Suppressor macrophage (primary cell): ENCODE measurements around the gene ITGB1BP2.
"Not testable (repeated sequence)": the region's sequence is repeated elsewhere in the genome, so short reads cannot be mapped to it uniquely, and the experiment has no call there.

Source experiments
- DNase-seq, 4 experiments: peaks; one replicate each; pipeline ENCODE4 v3.0.0-alpha.2; 2020 to 2022

ITGB1BP2 gene

GRCh38 chrX:71302461-71303213, 1.1 kb downstream of the ITGB1BP2 start:
- peak in 3 of 4 experiments; percentile 7 to 52 (median 39) for DNase-seq

DNA sequence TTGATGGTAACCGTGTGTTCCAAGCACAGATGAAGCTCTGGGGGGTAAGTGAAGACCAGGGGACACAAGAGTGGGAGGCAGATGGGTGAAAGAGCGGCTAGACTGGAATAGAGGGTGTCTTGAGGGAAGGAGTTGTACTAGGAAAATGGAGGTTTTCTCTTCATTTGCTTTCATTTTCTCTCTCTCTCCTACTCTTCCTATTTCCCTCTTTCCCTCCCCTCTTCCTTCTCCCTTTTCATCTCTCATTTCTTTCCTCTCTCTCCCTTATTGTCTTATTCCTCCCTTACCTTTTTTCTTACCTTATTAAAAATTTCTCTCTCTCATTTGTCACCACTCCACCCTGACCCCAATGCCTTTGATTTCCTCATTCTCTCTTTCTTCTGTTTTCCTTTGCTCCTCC, 3.0 kb downstream of the ITGB1BP2 start:
- DNase-seq: no peak

DNA sequence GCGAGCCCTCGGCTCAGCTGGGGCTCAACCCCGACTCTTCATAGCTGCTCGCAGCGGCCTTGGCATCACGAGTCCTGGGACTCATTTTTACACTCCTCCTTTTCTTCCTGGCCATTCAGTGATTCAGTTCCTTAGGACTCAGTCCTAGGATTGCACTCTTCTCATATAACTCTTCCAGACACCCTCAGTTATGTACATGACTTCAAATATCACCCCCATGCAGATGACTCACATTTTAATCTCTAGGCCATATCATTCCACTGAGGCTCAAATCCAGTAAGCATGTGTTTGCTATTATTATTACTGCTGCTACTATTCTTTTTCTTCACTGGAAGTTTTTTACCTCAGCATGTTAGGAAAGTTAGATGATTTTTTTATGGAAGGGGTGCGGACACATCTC, 14.4 kb downstream of the ITGB1BP2 start:
- no peak for DNase-seq

DNA sequence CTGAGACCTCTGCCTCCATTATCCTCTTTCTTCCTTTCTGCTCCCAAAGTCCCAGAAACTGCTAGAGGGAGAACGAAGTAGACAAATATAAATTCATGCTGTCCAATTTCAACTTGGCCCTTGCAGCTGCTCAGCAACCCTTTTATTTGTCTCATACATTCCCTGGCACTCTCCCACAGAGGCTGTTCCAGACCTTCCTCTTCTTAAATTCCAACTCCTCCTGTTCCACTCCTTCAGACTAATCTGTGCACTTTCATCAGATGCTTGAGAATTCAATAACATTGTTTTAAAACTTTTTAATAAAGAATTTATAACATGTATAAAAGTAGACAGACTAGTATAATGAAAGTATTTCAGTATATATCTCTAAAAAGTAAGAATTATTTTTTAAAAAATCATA, 15.4 kb downstream of the ITGB1BP2 start:
- not testable (repeated sequence) for DNase-seq

- DNase-seq: peak; percentile 1 to 43 (median 29)
These were observed 18.6 kb downstream of the ITGB1BP2 start for GRCh38 chrX:71320126-71320525.

DNA sequence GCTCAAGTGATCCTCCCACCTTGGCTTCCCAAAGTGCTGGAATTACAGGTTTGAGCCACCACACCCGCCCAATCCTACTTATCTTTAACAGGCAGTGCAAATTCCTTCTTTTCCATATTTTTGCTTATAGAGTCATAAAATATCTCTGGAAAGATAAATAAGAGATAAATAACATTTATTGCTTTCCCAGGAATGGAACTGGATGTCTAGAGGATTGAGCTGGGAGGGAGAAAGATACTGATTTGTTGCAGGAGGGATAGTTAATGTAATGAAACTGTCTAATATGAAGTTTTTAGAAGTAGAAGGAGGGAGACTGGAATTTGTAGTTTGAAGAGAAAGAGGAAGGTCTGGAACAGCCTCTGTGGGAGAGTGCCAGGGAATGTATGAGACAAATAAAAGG, 20.2 kb downstream of the ITGB1BP2 start:
- no peak for DNase-seq

DNA sequence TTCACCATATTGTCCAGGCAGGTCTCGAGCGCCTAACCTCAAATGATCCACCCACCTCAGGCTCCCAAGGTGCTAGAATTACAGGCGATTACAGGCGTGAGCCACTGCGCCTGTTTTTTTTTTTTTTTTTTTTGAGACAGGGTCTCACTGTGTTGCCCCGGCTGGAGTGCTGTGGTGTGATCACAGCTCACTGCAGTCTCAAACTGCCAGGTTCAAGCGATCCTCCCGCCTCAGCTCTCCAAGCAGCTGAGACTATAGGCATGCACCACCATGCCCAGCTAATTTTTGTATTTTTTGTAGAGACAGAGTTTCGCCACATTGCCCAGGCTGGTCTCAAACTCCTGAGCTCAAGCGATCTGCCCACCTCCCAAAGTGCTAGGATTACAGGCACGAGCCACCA, 22.9 kb downstream of the ITGB1BP2 start:
- not testable (repeated sequence) for DNase-seq

DNA sequence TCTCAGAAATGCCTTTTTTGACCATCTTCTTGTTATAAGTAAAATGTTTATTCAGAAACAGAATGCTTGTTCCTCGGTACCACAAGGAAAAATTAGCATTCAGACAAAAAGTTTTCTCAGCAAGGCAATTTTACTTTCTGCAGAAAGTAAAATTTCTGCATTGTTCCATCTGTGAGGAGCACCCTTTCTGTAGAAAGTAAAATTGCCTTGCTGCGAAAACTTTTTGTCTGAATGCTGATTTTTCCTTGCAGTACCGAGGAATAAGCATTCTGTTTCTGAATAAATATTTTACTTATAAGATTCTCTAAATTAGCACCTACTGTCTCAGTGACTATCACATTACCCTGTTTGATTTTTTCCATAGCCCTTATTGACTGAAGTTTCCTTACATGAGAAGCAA, 24.8 kb downstream of the ITGB1BP2 start:
- no peak for DNase-seq

DNA sequence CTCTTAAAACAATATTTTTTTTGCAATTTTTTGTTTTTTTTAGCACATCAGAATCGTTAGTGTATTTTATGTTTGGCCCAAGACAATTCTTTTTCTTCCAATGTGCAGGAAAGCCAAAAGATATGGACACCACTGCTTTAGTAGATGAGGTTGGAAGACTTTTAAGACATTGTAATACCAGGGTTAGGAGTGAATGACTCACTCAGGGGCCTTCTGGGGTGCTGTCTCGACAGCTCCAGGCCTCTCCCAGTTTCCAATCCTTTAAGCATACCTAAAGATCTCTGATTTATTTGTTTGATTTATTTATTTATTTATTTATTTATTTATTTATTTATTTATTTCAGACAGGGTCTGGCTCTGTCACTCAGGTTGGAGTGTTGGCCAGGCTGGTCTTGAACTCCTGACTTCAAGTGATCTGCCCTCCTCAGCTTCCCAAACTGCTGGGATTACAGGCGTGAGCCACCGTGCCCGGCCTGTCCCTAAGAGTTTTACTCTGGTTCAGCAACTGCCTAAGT, 47.7 kb downstream of the ITGB1BP2 start:
- not testable (repeated sequence) for DNase-seq

DNA sequence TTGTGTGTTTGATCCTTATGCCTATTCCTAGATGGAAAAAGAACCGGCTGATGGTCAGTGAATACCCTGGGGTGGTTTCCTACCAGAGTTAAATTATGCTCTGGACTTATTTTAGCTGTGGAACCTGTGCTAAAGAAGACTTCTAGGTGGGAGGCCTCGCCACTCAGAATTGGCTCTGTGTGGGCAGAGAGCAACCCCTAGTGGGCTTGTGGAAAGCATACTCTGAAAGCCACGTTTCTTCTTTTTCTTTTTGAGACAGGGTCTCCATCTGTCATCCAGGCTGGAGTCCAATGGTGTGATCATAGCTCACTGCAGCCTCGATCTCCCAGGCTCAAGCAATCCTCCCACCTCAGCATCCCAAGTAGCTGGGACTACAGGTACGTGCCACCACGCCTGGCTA, 48.3 kb downstream of the ITGB1BP2 start:
- DNase-seq: not testable (repeated sequence)

DNA sequence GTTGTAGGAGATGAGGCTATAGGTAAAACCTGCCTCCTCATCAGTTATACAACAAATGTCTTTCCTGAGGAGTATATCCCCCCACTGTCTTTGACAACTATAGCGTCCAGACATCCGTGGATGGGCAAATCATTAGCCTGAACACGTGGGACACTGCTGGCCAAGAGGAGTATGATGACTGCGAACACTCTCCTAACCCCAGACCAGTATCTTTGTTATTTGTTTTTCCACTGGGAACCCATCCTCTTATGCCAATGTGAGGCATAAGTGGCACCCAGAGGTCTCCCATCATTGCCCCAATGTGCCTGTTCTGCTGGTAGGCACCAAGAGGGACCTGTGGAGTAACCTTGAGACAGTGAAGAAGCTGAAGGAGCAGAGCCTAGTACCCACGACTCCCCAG, 50.9 kb downstream of the ITGB1BP2 start:
- DNase-seq: not testable (repeated sequence)
